GM18511 (cell line): ENCODE data around the gene USP40.
"Not testable (repeated sequence)": the region's sequence is repeated elsewhere in the genome, so short reads cannot be mapped to it uniquely, and the experiment has no call there.

ENCODE experiments used
- ATAC-seq: cut with Tn5 transposase; IDR thresholded peaks from one replicate; pipeline ENCODE4 v1.9.1; 2021; ENCODE audit warnings: mild to moderate bottlenecking, moderate library complexity; ENCODE audit not compliant: unreplicated experiment

The USP40 gene, protein sequence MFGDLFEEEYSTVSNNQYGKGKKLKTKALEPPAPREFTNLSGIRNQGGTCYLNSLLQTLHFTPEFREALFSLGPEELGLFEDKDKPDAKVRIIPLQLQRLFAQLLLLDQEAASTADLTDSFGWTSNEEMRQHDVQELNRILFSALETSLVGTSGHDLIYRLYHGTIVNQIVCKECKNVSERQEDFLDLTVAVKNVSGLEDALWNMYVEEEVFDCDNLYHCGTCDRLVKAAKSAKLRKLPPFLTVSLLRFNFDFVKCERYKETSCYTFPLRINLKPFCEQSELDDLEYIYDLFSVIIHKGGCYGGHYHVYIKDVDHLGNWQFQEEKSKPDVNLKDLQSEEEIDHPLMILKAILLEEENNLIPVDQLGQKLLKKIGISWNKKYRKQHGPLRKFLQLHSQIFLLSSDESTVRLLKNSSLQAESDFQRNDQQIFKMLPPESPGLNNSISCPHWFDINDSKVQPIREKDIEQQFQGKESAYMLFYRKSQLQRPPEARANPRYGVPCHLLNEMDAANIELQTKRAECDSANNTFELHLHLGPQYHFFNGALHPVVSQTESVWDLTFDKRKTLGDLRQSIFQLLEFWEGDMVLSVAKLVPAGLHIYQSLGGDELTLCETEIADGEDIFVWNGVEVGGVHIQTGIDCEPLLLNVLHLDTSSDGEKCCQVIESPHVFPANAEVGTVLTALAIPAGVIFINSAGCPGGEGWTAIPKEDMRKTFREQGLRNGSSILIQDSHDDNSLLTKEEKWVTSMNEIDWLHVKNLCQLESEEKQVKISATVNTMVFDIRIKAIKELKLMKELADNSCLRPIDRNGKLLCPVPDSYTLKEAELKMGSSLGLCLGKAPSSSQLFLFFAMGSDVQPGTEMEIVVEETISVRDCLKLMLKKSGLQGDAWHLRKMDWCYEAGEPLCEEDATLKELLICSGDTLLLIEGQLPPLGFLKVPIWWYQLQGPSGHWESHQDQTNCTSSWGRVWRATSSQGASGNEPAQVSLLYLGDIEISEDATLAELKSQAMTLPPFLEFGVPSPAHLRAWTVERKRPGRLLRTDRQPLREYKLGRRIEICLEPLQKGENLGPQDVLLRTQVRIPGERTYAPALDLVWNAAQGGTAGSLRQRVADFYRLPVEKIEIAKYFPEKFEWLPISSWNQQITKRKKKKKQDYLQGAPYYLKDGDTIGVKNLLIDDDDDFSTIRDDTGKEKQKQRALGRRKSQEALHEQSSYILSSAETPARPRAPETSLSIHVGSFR

GRCh38 chr2:233566141-233566956 is at the start of gene USP40:
USP40 (minus strand) TSS chr2:233566782; CDS start chr2:233565554, 1,228 bp downstream.
- ATAC-seq: peak; percentile 85

GRCh38 chr2:233611284-233611683 is 44.7 kb upstream of the USP40 start:
- ATAC-seq: no peak

GRCh38 chr2:233605680-233606079 is 39.1 kb upstream of the USP40 start:
- ATAC-seq: no peak

- no peak for ATAC-seq
Observed at GRCh38 chr2:233604826-233605225, 38.2 kb upstream of the USP40 start.

GRCh38 chr2:233603520-233603919 is 36.9 kb upstream of the USP40 start:
- no peak for ATAC-seq

- no peak for ATAC-seq
Observed at GRCh38 chr2:233602076-233602475, 35.5 kb upstream of the USP40 start.

- no peak for ATAC-seq
Observed at GRCh38 chr2:233600386-233600785, 33.8 kb upstream of the USP40 start.

DNA sequence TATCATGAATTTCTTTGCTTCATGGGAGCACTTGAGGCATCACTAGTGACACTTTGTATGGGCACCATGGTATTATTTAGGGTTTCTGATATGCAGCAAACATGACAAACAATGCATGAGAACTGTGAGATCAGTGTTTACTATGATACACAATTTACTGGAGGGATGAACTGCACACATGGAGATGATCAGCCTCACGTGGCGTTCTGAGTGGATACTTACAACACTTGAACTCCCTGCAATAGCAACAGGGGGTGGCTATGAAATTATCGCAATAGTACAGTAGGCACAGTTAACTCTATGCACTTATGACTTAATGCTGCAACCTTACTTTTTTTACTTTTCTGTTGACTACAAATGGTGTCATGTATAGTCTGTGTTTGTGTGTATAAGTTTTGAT is 32.4 kb upstream of the USP40 start:
- no peak for ATAC-seq

- no peak for ATAC-seq
Observed at GRCh38 chr2:233597522-233597921, 30.9 kb upstream of the USP40 start.

GRCh38 chr2:233593201-233593600 is 26.6 kb upstream of the USP40 start:
- ATAC-seq: no peak

DNA sequence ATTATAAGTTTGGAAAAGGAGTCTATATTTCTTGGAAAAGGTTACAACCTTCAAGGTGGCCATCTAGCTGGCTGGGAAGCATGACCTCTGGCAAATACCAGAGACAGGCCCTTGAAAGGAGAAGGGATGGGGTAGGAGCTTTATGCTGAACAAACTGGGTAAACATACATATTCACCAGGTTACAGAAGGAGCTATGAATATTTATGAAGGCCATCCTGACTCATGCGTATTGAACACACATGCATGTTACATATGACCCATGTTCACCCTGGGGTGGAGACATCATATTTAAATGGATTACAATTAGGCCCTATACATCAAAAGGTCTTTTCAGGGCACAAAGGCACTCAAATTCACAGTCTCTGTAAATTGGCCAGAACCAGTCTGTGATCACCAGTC is 26.1 kb upstream of the USP40 start:
- ATAC-seq: not testable (repeated sequence)

DNA sequence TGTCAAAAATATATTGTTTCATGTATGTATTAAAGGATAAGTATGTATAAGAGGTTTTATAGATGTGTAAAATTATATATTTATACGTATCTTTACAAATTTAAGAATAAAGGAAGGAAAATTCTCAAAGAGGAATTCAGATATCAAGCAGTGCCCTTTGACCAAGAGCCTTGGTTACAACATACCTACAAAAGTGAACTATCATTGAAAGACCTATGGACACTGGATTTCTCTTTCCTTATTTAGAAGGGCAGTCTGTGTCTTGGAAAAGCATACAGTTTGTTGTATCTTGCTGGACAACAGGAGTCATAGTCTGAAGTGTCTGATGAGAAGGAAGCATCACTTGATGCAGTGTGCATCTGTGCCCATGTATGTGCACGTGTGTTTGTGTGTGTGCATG is 21.8 kb upstream of the USP40 start:
- no peak for ATAC-seq

GRCh38 chr2:233584210-233584609 is 17.6 kb upstream of the USP40 start:
- no peak for ATAC-seq

- ATAC-seq: not testable (repeated sequence)
Observed at GRCh38 chr2:233583217-233583965, 16.8 kb upstream of the USP40 start.

DNA sequence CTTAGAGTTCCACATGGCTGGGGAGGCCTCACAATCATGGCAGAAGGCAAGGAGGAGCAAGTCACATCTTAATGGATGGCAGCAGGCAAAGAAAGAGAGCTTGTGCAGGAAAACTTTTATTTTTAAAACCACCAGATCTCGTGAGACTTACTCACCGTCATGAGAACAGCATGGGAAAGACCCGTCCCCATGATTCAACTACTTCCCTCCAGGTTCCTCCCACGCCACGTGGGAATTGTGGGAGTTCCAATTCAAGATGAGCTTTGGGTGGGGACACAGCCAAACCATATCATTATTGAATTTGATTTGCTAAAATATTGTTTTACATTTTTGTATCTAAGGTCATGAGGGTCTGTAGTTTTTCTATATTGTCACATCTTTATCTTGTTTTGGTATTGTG is 10.8 kb upstream of the USP40 start:
- ATAC-seq: not testable (repeated sequence)

DNA sequence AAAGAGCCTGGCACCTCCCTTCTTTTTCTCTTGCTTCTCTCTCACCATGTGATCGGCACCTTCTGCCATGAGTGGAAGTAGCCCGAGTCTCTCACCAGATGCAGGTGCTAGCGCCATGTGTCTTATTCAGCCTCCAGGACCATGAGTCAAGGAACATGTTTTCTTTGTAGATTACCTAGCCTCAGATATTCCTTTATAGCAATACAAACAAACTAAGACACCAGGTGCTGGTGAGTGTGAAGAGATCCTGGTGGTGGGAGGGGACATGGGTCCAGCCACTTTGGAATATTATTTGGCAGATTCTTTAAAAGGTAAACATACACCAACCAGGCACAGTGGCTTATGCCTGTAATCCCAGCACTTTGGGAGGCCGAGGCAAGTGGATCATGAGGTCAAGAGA is 5.9 kb upstream of the USP40 start:
- no peak for ATAC-seq

GRCh38 chr2:233571462-233571861 is 4.9 kb upstream of the USP40 start:
- ATAC-seq: no peak

DNA sequence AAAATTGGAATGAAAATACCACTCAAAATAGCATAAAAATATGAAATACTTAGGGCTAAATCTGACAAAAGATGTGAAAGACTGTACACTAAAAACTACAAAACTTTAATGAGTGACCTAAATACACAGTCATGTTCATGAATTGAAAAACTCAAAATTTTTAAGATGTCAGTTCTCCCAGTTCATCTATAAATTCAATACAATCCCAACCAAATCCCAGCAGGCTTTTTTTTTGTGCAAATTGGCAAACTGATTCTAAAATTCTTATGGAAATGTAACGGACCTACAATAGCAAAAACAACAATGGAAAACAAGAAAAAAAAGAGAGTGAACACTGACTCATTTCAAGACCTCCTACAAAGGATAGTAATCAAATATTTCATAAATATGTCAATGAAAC is 4.4 kb upstream of the USP40 start:
- ATAC-seq: no peak

GRCh38 chr2:233565685-233566140 is 869 bp downstream of the USP40 start:
- peak; percentile 23 for ATAC-seq
